Measurements from ENCODE around the gene SOX18.

DNA sequence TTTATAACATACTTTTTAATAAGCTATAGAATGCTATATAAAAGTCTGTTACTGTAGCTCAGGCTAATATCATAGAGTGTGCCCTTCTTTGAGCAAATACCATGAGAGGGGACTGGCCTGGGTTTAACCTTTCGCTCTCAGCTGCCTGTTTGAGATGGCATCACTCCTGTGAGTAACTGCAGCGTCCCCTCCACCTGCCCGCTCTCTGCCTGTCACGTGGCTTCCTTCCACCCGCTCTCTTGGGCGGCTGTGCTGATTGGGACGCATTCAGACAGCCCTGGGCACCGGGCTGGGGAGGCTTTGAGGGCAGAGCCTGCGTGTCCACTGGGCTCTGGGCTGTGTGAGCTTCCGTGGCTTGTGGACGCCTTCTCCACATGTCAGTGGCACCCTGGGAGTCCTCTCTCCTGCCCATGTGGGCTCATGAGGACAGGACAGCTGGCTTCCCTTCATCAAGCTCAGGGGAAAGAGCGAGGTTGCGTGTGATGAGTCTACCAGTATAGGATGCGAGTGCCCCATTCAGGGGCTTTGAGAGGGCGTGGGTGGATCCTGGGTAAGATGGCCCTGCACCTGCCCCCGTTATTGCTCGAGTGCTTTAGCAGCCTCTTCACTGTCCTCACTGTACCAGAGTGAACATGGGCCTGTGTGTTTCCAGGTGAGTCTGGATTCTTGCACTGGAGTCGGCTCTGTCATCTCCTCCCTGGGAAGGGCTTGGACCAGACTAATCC is 24.2 kb downstream of the SOX18 start:
- TF ChIP-seq, protein P1, sequence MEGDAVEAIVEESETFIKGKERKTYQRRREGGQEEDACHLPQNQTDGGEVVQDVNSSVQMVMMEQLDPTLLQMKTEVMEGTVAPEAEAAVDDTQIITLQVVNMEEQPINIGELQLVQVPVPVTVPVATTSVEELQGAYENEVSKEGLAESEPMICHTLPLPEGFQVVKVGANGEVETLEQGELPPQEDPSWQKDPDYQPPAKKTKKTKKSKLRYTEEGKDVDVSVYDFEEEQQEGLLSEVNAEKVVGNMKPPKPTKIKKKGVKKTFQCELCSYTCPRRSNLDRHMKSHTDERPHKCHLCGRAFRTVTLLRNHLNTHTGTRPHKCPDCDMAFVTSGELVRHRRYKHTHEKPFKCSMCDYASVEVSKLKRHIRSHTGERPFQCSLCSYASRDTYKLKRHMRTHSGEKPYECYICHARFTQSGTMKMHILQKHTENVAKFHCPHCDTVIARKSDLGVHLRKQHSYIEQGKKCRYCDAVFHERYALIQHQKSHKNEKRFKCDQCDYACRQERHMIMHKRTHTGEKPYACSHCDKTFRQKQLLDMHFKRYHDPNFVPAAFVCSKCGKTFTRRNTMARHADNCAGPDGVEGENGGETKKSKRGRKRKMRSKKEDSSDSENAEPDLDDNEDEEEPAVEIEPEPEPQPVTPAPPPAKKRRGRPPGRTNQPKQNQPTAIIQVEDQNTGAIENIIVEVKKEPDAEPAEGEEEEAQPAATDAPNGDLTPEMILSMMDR (conservative IDR thresholded peaks at IDR 0.05; ENCODE audit: low read depth, low read length): no peak
- TF ChIP-seq SMC3 (IDR thresholded peaks at IDR 0.05; ENCODE audit: low read depth, low read length): no peak
- no peak for TF ChIP-seq BHLHE40 (IDR thresholded peaks at IDR 0.05; ENCODE audit: low read depth, low read length)
